GM13977 (cell line): ENCODE measurements around the gene TRIM56.
"Not testable (repeated sequence)": the region's sequence is repeated elsewhere in the genome, so short reads cannot be mapped to it uniquely, and the experiment has no call there.

Source experiments
- DNase-seq: peaks from one replicate; pipeline ENCODE4 v3.0.0; 2012; ENCODE audit warnings: low spot score
- in situ Hi-C: fragments of 300-500 bp; cut with MboI; formaldehyde crosslinking; loops from one replicate; pipeline ENCODE4 v1.12.0; 2022; ENCODE audit warnings: low sequenced_read_pairs, low pct_unique_long_range_greater_than_20kb, mixed read lengths, inconsistent platforms; ENCODE audit not compliant: unreplicated experiment
- TF ChIP-seq, protein P1 (sequence below): IDR thresholded peaks from 2 replicates; pipeline ENCODE4 v1.5.1; 2012; ENCODE audit warnings: mild to moderate bottlenecking, control low read depth; ENCODE audit not compliant: insufficient read depth; ENCODE audit errors: extremely low read depth, missing control alignments

TRIM56 gene

DNA sequence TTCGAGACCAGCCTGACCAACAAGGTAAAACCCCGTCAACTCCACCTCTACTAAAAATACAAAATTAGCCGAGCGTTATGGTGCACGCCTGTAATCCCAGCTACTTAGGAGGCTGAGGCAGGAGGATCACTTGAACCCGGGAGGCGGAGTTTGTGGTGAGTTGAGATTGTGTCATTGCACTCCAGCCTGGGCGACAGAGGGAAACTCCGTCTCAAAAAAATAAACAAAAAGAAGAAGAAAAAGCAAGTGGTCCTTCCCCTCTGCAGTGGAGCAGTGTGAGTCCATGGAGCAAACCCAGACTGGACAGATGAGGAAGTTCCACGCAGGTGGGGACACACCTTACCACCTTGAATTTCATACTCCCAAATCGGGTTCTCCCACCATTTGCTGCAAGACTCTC lies 28.6 kb downstream of the TRIM56 start:
- TF ChIP-seq, protein P1, sequence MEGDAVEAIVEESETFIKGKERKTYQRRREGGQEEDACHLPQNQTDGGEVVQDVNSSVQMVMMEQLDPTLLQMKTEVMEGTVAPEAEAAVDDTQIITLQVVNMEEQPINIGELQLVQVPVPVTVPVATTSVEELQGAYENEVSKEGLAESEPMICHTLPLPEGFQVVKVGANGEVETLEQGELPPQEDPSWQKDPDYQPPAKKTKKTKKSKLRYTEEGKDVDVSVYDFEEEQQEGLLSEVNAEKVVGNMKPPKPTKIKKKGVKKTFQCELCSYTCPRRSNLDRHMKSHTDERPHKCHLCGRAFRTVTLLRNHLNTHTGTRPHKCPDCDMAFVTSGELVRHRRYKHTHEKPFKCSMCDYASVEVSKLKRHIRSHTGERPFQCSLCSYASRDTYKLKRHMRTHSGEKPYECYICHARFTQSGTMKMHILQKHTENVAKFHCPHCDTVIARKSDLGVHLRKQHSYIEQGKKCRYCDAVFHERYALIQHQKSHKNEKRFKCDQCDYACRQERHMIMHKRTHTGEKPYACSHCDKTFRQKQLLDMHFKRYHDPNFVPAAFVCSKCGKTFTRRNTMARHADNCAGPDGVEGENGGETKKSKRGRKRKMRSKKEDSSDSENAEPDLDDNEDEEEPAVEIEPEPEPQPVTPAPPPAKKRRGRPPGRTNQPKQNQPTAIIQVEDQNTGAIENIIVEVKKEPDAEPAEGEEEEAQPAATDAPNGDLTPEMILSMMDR = no peak
- in situ Hi-C loops = no loop called here
- DNase-seq = no peak

DNA sequence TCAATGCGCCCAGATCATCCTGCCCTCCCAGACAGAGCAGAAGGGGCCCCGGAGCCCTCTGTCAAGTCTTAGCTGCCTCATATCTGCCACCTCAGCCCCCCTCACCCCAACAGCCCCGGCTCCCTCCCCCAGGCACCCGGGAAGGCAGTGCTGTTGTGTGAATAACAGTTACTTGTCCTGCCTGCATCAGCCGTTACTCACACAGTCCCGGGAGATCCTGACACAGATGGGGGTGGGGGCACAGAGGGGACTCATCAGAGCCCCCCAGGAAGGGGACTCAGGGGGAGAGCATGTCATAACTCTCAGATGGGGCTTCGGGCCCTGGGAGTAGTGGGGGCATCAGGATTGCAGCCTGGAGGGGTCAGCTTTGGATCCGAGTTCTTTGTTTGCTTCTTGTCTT lies 29.2 kb downstream of the TRIM56 start:
- in situ Hi-C loops = no loop called here
- DNase-seq = no peak
- TF ChIP-seq, protein P1 = no peak

DNA sequence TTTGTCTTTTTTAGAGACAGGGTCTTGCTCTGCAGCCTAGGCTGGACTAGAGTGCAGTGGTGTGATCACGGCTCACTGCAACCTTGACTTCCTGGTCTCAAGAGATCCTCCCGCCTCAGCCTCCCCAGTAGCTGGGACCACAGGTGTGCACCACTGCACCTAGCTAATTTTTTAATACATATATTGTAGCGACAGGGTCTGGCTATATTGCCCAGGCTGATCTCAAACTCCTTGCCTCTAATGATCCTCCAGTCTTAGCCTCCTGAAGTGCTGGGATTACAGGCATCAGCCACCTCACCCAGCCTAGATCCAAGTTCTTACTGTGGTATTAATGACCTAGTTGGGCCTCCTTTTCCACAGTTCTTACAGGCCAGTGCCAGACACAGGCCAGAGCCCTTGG lies 29.9 kb downstream of the TRIM56 start:
- DNase-seq = no peak
- in situ Hi-C loops = no loop called here
- TF ChIP-seq, protein P1 = no peak

DNA sequence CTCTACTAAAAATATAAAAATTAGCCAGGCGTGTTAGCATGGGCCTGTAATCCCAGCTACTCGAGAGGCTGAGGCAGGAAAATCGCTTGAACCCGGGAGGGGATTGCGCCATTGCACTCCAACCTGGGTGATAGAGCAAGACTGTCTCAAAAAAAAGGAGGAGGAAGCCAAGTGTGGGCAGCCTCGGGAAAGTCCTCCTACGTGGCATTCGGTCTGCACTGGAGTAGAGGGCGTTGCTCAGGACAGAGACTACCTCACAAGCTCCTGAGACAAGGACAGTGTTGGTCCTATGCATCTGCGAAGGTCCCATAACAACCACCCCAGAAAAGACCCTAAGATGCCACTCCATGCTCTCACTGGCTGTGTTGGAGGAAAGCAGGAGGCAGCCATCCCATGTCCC lies 31.6 kb downstream of the TRIM56 start:
- DNase-seq = no peak
- in situ Hi-C loops = no loop called here
- TF ChIP-seq, protein P1 = no peak

DNA sequence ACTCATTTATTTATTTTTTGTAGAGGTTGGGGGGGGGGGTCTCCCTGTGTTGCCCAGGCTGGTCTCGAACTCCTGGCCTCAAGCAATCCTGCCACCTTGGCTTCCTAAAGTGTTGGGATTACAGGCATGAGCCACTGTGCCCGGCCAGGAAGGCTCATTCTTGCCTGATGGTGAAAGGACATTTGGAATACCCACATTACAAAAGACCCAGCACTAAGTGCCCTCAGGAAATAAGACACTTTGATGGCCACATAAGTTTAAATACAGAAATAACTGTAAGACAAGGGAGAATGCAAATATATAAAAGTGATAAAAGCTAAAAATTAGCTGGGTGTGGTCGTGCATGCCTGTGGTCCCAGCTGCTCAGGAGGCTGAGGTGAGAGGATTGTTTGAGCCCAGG lies 33.6 kb downstream of the TRIM56 start:
- DNase-seq = no peak
- in situ Hi-C loops = no loop called here
- TF ChIP-seq, protein P1 = no peak

DNA sequence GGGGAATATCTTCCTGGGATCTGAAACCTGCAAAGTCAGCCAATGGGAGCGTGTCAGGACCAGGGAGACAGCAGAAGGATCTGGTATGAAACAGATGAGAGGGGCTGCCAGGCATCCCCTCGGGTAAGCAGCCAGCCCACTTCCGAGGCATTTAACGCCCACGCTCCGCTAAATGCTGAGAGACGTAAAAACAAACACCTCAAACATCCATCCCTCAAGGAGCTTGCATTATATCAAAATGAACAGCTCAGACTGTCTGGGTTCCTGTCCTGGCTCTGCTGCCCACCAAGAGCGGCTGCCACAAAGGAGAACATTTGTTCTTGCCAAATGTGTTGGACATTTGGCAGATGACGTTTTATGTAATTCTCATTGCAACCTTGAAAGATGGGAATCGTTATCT lies 34.6 kb downstream of the TRIM56 start:
- no peak for DNase-seq
- in situ Hi-C loops = no loop called here

DNA sequence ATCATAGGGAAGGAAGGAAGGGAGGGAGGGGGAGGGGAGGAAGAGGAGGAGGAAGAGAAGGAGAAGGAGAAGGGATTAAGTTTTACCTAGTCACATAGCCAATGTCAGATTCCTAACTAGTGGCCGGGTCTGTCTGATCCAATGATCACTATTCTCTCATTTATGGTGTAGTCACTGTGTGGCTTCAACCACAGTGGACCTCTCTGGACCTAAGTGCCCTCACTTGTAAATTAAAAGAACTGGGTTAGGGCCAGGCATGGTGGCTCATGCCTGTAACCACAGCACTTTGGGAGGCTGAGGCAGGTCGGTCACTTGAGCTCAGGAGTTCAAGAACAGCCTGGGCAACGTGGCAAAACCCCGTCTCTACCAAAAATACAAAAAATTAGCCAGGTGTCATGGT lies 35.0 kb downstream of the TRIM56 start:
- TF ChIP-seq, protein P1 = no peak
- no peak for DNase-seq
- in situ Hi-C loops = no loop called here

More for the DNA sequence above, 34.6 kb downstream of the TRIM56 start:
- TF ChIP-seq, protein P1 = no peak

DNA sequence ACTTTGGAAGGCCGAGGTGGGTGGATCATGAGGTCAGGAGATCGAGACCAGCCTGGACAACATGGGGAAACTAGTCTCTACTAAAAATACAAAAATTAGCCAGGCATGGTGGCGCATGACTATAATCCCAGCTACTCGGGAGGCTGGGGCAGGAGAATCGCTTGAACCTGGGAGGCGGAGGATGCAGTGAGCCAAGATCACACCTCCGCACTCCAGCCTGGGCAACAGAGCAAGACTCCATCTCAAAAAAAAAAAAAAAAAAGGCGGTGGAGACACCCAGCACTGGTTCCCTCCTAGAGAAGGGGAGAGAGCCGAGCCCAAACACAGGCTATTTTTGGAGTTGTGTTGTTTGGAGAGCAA lies 36.3 kb downstream of the TRIM56 start:
- in situ Hi-C loops, DNase-seq: not testable (repeated sequence)
